Activated CD8-positive, alpha-beta T cell treated with anti-CD3 and anti-CD28 coated beads, Interleukin-2, amount 10 ng/mL, durations not matched to agents 7 days and 5 days (primary cell): ENCODE data around the gene LMF1. TPM values are rescaled to one million over a fixed set of nuclear protein-coding genes. Genes with fewer than 3 reads are reported as not detected.
"Not testable (repeated sequence)": the region's sequence is repeated elsewhere in the genome, so short reads cannot be mapped to it uniquely, and the experiment has no call there.

ENCODE experiments used
- ATAC-seq: fragments of 150-1000 bp; cut with Tn5 transposase; one replicate; pipeline ENCODE4 v1.10.0; 2021; ENCODE audit warnings: moderate library complexity
- CTCF ChIA-PET: fragments of 350-600 bp; sonication (Branson Sonifier 250); formaldehyde crosslinking; loops from one replicate; lab custom pipeline; 2021; ENCODE audit warnings: antibody characterized with exemption; lab: Charles Lee
- POLR2A ChIA-PET: fragments of 350-600 bp; sonication (Branson Sonifier 250); formaldehyde crosslinking; loops from one replicate; lab custom pipeline; 2021; ENCODE audit warnings: antibody characterized with exemption; lab: Charles Lee
- DNase-seq: peaks from one replicate; pipeline ENCODE4 v3.0.0-alpha.2; 2020
- H3K27ac Mint-ChIP-seq: one replicate; pipeline ENCODE4 v1.8.0; 2021; ENCODE audit warnings: mild to moderate bottlenecking, mixed read lengths
- H3K27me3 Mint-ChIP-seq: one replicate; pipeline ENCODE4 v1.8.0; 2021; ENCODE audit warnings: low read depth, mixed read lengths
- H3K36me3 Mint-ChIP-seq: one replicate; pipeline ENCODE4 v1.8.0; 2021; ENCODE audit warnings: low read depth, mixed read lengths
- H3K4me1 Mint-ChIP-seq: one replicate; pipeline ENCODE4 v1.8.0; 2021; ENCODE audit warnings: low read depth, mixed read lengths
- H3K4me3 Mint-ChIP-seq: one replicate; pipeline ENCODE4 v1.8.0; 2021; ENCODE audit warnings: mild to moderate bottlenecking, mixed read lengths
- H3K9me3 Mint-ChIP-seq: one replicate; pipeline ENCODE4 v1.8.0; 2022; ENCODE audit warnings: mixed read lengths; ENCODE audit not compliant: insufficient read depth
- total RNA-seq, 2 experiments: library from RNA; stranded (reverse); gene quantifications; one replicate each; pipeline ENCODE4 v1.2.3, GENCODE V29; 2021

Gene LMF1
- total RNA-seq, 2 experiments from 2014 or later: 14.3 to 17.4 TPM

GRCh38 chr16:964356-965035 is 6.3 kb downstream of the LMF1 start:
- ChIA-PET POLR2A (interaction anchor here (0.6 to 0.8 kb wide), 2 partner anchors 99 to 232 kb away, joined by 3 read pairs; no protein-coding TSS in a partner anchor), CTCF (interaction anchor here (1.3 kb wide), 1 partner anchor 48 kb away, joined by 3 read pairs; no protein-coding TSS in a partner anchor)
- Mint-ChIP-seq H3K36me3 (peaks cover 17% of the 10 kb centered on the region), H3K9me3 (no peaks in the 10 kb centered on the region), H3K27ac (peak overlapping the region; percentile 74), H3K4me3 (peak overlapping the region; percentile 40), H3K4me1 (peaks cover 26% of the 10 kb centered on the region), H3K27me3 (no peaks in the 10 kb centered on the region)
- ATAC-seq (peak; percentile 49), DNase-seq (no peak)

- H3K9me3 Mint-ChIP-seq: no peaks in the 10 kb centered on the region
Measured at GRCh38 chr16:963913-964312, 6.9 kb downstream of the LMF1 start.

GRCh38 chr16:962901-963814 is 7.6 kb downstream of the LMF1 start:
- Mint-ChIP-seq H3K4me1 (peaks cover 20% of the 10 kb centered on the region), H3K36me3 (peaks cover 12% of the 10 kb centered on the region), H3K4me3 (peak overlapping the region; percentile 23), H3K27me3 (no peaks in the 10 kb centered on the region), H3K9me3 (no peaks in the 10 kb centered on the region), H3K27ac (peak overlapping the region; percentile 74)
- ATAC-seq: no peak
- DNase-seq: no peak
- ChIA-PET POLR2A (no interaction called here), CTCF (interaction anchor here (0.6 to 1.3 kb wide), 2 partner anchors 15 to 46 kb away, joined by 3 read pairs; no protein-coding TSS in a partner anchor)

More at GRCh38 chr16:963913-964312, 6.9 kb downstream of the LMF1 start:
- ChIA-PET CTCF (interaction anchor here (0.6 to 1.3 kb wide), 2 partner anchors 15 to 47 kb away, joined by 3 read pairs; no protein-coding TSS in a partner anchor), POLR2A (interaction anchor here (0.6 to 0.8 kb wide), 2 partner anchors 99 to 231 kb away, joined by 3 read pairs; no protein-coding TSS in a partner anchor)
- DNase-seq (no peak), ATAC-seq (no peak)
- Mint-ChIP-seq H3K27ac (peak overlapping the region; percentile 74), H3K36me3 (peaks cover 17% of the 10 kb centered on the region), H3K4me1 (peaks cover 23% of the 10 kb centered on the region), H3K4me3 (peak overlapping the region; percentile 23), H3K27me3 (no peaks in the 10 kb centered on the region)

GRCh38 chr16:962366-962765 is 8.4 kb downstream of the LMF1 start:
- H3K36me3 Mint-ChIP-seq: peaks cover 12% of the 10 kb centered on the region
- ChIA-PET CTCF (no interaction called here), POLR2A (no interaction called here)
- no peak overlapping the region for H3K27ac Mint-ChIP-seq
- no peaks in the 10 kb centered on the region for H3K27me3 Mint-ChIP-seq
- no peaks in the 10 kb centered on the region for H3K9me3 Mint-ChIP-seq
- ATAC-seq (no peak), DNase-seq (no peak)
- peaks cover 20% of the 10 kb centered on the region for H3K4me1 Mint-ChIP-seq
- H3K4me3 Mint-ChIP-seq: no peak overlapping the region

GRCh38 chr16:959232-960040 is 11.3 kb downstream of the LMF1 start:
- H3K27me3 Mint-ChIP-seq: no peaks in the 10 kb centered on the region
- ChIA-PET POLR2A (no interaction called here), CTCF (no interaction called here)
- H3K36me3 Mint-ChIP-seq: no peaks in the 10 kb centered on the region
- H3K9me3 Mint-ChIP-seq: no peaks in the 10 kb centered on the region
- H3K4me1 Mint-ChIP-seq: peaks cover 11% of the 10 kb centered on the region
- ATAC-seq (no peak), DNase-seq (no peak)
- no peak overlapping the region for H3K27ac Mint-ChIP-seq
- no peak overlapping the region for H3K4me3 Mint-ChIP-seq

GRCh38 chr16:955766-956165 is 15.0 kb downstream of the LMF1 start:
- H3K4me1 Mint-ChIP-seq, H3K4me3 Mint-ChIP-seq, H3K36me3 Mint-ChIP-seq, H3K27me3 Mint-ChIP-seq, CTCF ChIA-PET, POLR2A ChIA-PET, H3K27ac Mint-ChIP-seq, ATAC-seq, DNase-seq, H3K9me3 Mint-ChIP-seq: not testable (repeated sequence)

GRCh38 chr16:953818-954217 is 17.0 kb downstream of the LMF1 start:
- ATAC-seq, H3K9me3 Mint-ChIP-seq, H3K4me1 Mint-ChIP-seq, H3K27me3 Mint-ChIP-seq, DNase-seq, H3K36me3 Mint-ChIP-seq, CTCF ChIA-PET, H3K4me3 Mint-ChIP-seq, H3K27ac Mint-ChIP-seq, POLR2A ChIA-PET: not testable (repeated sequence)

- no peaks in the 10 kb centered on the region for H3K36me3 Mint-ChIP-seq
- no peak overlapping the region for H3K27ac Mint-ChIP-seq
- no peak for DNase-seq
- CTCF ChIA-PET: no interaction called here
- no peak overlapping the region for H3K4me3 Mint-ChIP-seq
- H3K27me3 Mint-ChIP-seq: no peaks in the 10 kb centered on the region
- H3K9me3 Mint-ChIP-seq: no peaks in the 10 kb centered on the region
- no peak for ATAC-seq
- POLR2A ChIA-PET: no interaction called here
- no peaks in the 10 kb centered on the region for H3K4me1 Mint-ChIP-seq
Measured at GRCh38 chr16:952321-952720, 18.5 kb downstream of the LMF1 start.

GRCh38 chr16:951660-952301 is 19.0 kb downstream of the LMF1 start:
- H3K4me3 Mint-ChIP-seq: no peak overlapping the region
- H3K9me3 Mint-ChIP-seq: no peaks in the 10 kb centered on the region
- no peak for DNase-seq
- POLR2A ChIA-PET: no interaction called here
- peaks cover under 1% of the 10 kb centered on the region for H3K36me3 Mint-ChIP-seq
- H3K4me1 Mint-ChIP-seq: no peaks in the 10 kb centered on the region
- H3K27ac Mint-ChIP-seq: no peak overlapping the region
- CTCF ChIA-PET: no interaction called here
- no peak for ATAC-seq
- H3K27me3 Mint-ChIP-seq: no peaks in the 10 kb centered on the region

GRCh38 chr16:950733-951573 is 19.8 kb downstream of the LMF1 start:
- not testable (repeated sequence) for H3K4me1 Mint-ChIP-seq, H3K9me3 Mint-ChIP-seq, H3K36me3 Mint-ChIP-seq

More at GRCh38 chr16:950733-951573, 19.8 kb downstream of the LMF1 start:
- H3K27ac Mint-ChIP-seq, CTCF ChIA-PET, DNase-seq, H3K27me3 Mint-ChIP-seq, ATAC-seq, POLR2A ChIA-PET, H3K4me3 Mint-ChIP-seq: not testable (repeated sequence)
